Measurements from ENCODE around the gene RNF149.

RNF149 gene

DNA sequence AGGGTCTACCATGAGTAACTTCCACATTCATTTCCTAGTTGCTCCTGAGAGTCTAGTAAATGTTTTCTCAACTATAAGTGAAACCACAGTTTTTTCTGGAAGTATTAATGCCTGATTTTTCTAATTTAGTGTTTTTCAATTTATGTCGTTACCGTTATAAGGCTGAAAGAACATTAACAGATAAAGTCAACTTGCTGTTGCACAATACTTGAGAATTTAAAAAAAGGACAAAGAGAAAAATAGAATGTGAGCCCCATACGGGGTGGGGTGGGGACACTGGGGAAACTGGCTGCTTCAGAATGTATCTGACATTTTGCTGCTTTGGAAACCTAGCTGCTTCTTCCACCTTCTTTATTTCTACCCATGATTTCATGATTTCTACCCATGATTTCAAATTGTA, 29.6 kb downstream of the RNF149 start:
- H3K27ac Mint-ChIP-seq: no peak overlapping the region
- no peaks in the 10 kb centered on the region for H3K27me3 Mint-ChIP-seq (ENCODE audit: low read depth)
- H3K9me3 Mint-ChIP-seq: no peaks in the 10 kb centered on the region
- H3K4me1 Mint-ChIP-seq: no peaks in the 10 kb centered on the region
- TF ChIP-seq, protein P1, sequence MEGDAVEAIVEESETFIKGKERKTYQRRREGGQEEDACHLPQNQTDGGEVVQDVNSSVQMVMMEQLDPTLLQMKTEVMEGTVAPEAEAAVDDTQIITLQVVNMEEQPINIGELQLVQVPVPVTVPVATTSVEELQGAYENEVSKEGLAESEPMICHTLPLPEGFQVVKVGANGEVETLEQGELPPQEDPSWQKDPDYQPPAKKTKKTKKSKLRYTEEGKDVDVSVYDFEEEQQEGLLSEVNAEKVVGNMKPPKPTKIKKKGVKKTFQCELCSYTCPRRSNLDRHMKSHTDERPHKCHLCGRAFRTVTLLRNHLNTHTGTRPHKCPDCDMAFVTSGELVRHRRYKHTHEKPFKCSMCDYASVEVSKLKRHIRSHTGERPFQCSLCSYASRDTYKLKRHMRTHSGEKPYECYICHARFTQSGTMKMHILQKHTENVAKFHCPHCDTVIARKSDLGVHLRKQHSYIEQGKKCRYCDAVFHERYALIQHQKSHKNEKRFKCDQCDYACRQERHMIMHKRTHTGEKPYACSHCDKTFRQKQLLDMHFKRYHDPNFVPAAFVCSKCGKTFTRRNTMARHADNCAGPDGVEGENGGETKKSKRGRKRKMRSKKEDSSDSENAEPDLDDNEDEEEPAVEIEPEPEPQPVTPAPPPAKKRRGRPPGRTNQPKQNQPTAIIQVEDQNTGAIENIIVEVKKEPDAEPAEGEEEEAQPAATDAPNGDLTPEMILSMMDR (IDR thresholded peaks at IDR 0.05; ENCODE audit: unreplicated experiment in 3 of 3): no peak
- peaks cover 63% of the 10 kb centered on the region for H3K36me3 Mint-ChIP-seq (ENCODE audit: low read depth)
- no peak overlapping the region for H3K4me3 Mint-ChIP-seq

DNA sequence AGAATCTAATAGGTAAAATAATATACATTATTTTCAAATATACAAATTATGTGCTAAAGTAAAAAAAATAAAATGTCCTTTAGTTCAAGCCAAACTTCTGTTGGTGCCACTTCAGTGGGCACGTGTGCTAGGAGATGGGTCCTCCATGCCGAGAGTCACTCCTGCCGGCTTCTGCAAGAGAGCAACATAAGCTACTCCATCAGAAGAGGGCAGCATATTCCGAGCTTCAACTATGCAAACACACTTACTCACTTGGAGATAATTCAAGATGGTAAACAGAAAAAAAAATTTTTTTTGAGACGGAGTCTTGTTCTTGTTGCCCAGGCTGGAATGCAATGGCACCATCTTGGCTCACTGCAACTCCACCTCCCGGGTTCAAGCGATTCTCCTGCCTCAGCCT, 31.4 kb downstream of the RNF149 start:
- H3K36me3 Mint-ChIP-seq (ENCODE audit: low read depth): peaks cover 63% of the 10 kb centered on the region
- H3K27me3 Mint-ChIP-seq (ENCODE audit: low read depth): no peaks in the 10 kb centered on the region
- TF ChIP-seq, protein P1 (IDR thresholded peaks at IDR 0.05; ENCODE audit: unreplicated experiment in 3 of 3): no peak
- H3K9me3 Mint-ChIP-seq: no peaks in the 10 kb centered on the region
- no peak overlapping the region for H3K27ac Mint-ChIP-seq
- H3K4me3 Mint-ChIP-seq: no peak overlapping the region
- no peaks in the 10 kb centered on the region for H3K4me1 Mint-ChIP-seq

DNA sequence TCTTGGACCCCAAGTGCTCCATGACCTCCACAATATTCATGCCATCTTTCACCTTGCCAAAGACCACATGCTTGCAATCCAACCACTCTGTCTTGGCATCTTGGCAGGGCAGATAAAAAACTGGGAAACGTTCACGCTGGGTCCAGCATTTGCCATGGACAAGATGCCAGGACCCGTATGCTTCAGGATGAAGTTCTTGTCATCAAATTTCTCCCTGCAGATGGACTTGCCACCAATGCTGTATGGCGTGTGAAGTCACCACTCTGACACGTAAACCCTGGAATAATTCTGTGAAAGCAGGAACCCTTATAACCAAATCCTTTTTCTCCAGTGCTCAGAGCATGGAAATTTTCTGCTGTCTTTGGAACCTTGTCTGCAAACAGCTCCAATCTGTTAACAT, 34.4 kb downstream of the RNF149 start:
- Mint-ChIP-seq H3K4me3 (no peak overlapping the region), H3K27ac (no peak overlapping the region), H3K27me3 (ENCODE audit: low read depth) (no peaks in the 10 kb centered on the region), H3K36me3 (ENCODE audit: low read depth) (peaks cover 57% of the 10 kb centered on the region), H3K9me3 (no peaks in the 10 kb centered on the region), H3K4me1 (no peaks in the 10 kb centered on the region)
- TF ChIP-seq, protein P1 (IDR thresholded peaks at IDR 0.05; ENCODE audit: unreplicated experiment in 3 of 3): no peak

DNA sequence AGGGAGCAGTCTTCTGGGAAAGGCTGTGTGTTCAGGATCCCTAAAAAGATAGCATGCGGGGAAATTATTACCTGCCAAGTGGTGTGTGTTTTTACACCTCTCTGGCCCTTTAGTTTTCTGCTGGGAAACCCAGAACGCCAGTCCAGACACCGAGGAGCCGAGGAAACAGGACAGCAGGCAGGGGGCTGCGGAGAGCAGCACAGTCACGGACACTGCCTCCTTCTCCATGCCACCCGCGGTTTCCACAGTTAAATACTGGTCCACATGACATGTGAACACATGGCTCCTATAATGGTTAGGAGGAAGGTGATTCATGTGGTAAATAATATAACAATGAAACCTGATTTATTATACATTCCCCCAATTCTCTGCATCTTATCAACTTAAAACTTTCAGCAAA, 35.4 kb downstream of the RNF149 start:
- Mint-ChIP-seq H3K9me3 (no peaks in the 10 kb centered on the region), H3K4me1 (peaks cover 5% of the 10 kb centered on the region), H3K27ac (peak overlapping the region in 2 of 3 experiments; percentile 23 to 39), H3K27me3 (ENCODE audit: low read depth) (no peaks in the 10 kb centered on the region), H3K36me3 (ENCODE audit: low read depth) (peaks cover 56% of the 10 kb centered on the region), H3K4me3 (no peak overlapping the region)
- TF ChIP-seq, protein P1 (IDR thresholded peaks at IDR 0.05; ENCODE audit: unreplicated experiment in 3 of 3): no peak

DNA sequence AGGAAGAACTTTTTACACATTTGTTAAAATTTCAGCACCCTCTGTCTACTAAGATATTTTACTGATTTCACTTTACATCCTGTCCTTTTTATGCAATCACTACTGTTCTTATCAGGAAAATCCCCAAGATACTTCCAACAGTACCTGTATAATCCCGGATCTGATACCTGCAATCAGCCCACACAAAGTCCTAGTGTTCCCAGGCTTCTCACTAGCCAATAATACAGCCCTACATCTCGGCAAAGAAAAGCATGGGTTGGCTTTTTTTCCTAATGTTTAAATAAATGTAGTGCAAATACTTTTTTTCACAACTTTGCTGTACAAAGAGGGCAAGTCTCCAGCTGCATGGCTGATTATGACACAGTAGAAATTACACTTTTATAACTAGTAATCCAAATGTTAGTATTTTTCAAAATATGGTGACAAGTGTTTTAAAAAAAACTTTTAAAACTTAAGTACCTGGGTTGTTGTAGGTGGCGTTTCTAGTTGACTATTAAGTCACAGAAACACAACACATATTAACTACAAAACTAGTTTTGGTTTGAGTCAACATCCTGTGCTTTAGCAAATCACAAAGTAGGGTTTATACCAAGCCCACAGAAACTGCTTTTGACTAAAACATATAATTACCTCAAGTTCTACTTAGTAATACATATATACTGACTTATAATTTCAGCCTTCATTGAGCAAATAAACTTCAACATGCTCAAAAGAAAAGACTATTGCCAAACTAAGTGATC, 36.3 kb downstream of the RNF149 start:
- no peaks in the 10 kb centered on the region for H3K27me3 Mint-ChIP-seq (ENCODE audit: low read depth)
- H3K9me3 Mint-ChIP-seq: no peaks in the 10 kb centered on the region

More for the DNA sequence above, 36.3 kb downstream of the RNF149 start:
- H3K27ac Mint-ChIP-seq: peak overlapping the region in 1 of 3 experiments; percentile 10
- peaks cover 13% of the 10 kb centered on the region for H3K4me1 Mint-ChIP-seq
- no peak overlapping the region for H3K4me3 Mint-ChIP-seq
- TF ChIP-seq, protein P1 (IDR thresholded peaks at IDR 0.05; ENCODE audit: unreplicated experiment in 3 of 3): no peak
- H3K36me3 Mint-ChIP-seq (ENCODE audit: low read depth): peaks cover 56% of the 10 kb centered on the region

Measured in nephron (organoid).